Activated CD8-positive, alpha-beta memory T cell treated with anti-CD3 and anti-CD28 coated beads for 1 hour (primary cell): ENCODE data around the gene PREP.
A peak's percentile ranks its signal among the peaks of the same experiment; 100 is the strongest.
"Not testable (repeated sequence)": the region's sequence is repeated elsewhere in the genome, so short reads cannot be mapped to it uniquely, and the experiment has no call there.

Experiments
- DNase-seq, 2 donors: peaks; one replicate each; pipeline ENCODE4 v3.0.0-alpha.2; 2020; ENCODE audit warnings: low read depth in 1 of 2; ENCODE audit errors: extremely low read depth in 1 of 2

Gene PREP

DNA sequence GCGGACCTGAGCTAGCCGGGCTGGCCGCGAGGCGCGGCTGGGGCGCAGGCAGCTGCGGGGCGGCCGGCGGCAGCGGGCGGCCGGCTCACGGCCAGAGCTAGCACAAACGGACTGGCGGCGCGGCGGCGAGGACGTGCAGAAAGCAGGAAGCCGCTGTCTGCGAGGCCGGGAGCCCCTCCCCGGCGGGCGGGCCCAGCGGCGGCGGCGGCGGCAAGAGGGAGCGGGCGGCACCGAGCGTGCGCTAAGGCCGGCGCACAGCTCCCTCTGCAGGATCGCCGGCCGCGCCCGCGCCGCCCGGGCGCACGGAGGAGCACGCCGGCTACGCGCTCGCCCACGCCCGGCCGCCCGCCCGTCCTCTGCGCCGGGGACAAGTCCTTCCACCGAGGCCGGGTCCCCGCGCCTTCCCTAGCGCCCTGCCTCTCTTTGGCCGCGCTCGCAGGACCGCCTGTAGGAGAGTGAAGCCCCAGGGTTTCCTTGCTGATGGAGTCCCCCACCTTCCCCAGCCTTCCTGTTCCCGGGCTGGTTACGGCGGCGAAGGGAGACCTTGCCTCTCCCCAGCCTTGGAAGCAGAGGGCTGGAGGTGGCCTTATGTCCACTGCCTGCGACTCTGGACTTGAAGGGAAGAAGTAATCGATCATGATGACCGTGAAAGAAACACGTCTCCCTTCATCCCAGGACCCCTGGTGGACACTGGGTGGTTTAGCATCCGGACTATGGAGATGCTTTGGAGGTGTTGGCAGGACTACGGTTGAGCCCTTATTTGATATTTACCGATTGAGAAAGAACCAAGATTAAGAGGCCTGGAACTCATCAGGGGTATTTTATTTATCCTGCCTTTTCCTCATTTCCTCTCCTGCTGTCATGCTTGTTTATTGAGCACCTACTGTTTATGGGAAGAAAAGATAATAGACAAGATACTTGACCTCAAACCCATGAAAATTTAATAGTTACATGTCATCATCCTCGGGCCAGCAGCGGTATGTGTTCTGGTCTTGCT is at the start of gene PREP:
PREP (minus strand) TSS at position 144 of the 997 bp plus-strand sequence. CDS start 191 bp downstream, outside the sequence.
- DNase-seq, result peak; percentile 34 to 69

GRCh38 chr6:105452376-105452775 is 49.5 kb upstream of the PREP start:
- DNase-seq, result no peak

GRCh38 chr6:105449756-105450390 is 47.0 kb upstream of the PREP start:
- DNase-seq, result no peak

- DNase-seq, result no peak
Observed at GRCh38 chr6:105445481-105445880, 42.6 kb upstream of the PREP start.

DNA sequence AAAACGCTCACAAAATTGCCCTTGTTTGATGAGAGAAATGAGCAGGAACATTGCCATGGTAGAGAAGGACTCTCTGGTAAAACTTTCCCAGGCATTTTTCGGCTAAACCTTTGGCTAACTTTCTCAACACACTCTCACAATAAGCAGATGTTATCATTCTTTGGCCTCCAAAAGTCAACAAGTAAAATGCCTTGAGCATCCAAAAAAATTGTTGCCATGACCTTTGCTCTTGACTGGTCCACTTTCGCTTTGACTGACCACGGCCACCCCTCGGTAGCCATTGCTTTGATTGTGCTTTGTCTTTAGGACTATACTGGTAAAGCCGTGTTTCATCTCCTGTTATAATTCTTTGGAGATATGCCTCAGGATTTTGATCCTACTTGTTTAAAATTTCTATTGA is 41.1 kb upstream of the PREP start:
- DNase-seq, result no peak

GRCh38 chr6:105442369-105442768 is 39.5 kb upstream of the PREP start:
- DNase-seq, result no peak

- no peak for DNase-seq
Observed at GRCh38 chr6:105437236-105437635, 34.4 kb upstream of the PREP start.

DNA sequence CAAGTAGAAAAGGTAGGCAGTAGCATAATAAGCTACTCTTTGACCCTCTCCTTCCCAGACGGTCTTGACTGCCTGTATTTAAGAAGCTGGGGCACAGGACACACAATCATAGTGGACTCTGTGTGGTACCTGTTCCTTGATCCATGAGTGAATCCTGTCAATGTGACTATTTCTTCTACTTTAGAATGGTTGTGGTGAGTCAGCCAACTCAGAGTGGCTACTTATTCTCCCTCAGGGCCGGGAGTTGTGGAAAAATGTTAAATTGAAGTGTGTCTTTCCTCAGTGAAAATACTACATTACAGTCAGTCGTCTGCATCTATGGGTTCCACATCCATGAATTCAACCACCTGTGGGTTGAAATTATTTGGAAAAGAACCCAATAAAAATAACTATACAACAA is 30.8 kb upstream of the PREP start:
- DNase-seq, result no peak

DNA sequence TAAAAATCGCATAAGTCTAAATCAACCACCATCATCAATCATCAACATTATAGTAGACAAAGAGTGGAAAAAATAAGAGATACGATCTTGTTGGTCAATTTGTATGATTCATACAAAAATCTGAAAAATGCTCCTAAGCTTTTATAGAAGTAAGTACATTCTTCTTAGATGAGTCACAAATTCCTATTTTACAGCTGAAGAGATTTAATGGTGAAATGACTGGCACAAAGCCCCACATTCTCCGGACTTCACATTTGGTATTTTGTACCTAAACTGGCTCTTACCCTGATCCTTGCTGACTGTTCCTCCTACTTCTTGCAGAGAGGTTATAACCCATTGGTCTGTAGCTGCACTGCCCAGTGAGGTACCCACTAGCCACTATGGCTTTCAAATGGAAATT is 29.9 kb upstream of the PREP start:
- no peak for DNase-seq

- no peak for DNase-seq
Observed at GRCh38 chr6:105431226-105431625, 28.3 kb upstream of the PREP start.

GRCh38 chr6:105430685-105431084 is 27.8 kb upstream of the PREP start:
- no peak for DNase-seq

DNA sequence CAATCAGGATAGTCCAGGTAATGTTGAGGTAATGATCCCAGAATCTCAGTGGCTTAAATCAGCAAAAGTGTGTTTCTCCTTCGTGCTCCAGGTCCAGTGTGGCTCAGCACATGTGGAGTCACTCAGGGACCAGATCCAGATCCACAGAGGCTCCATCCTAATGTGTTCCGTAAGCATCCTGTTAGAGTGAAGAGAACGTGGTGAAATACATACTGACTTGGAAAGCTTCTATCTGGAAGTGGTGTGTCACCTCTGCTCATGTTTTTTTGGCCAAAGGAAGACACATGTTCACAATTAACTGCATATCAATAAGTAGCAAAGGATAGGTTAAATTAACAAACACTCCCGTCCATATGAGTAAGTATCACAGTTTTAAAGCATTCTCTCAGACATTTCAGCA is 26.8 kb upstream of the PREP start:
- DNase-seq, result no peak

DNA sequence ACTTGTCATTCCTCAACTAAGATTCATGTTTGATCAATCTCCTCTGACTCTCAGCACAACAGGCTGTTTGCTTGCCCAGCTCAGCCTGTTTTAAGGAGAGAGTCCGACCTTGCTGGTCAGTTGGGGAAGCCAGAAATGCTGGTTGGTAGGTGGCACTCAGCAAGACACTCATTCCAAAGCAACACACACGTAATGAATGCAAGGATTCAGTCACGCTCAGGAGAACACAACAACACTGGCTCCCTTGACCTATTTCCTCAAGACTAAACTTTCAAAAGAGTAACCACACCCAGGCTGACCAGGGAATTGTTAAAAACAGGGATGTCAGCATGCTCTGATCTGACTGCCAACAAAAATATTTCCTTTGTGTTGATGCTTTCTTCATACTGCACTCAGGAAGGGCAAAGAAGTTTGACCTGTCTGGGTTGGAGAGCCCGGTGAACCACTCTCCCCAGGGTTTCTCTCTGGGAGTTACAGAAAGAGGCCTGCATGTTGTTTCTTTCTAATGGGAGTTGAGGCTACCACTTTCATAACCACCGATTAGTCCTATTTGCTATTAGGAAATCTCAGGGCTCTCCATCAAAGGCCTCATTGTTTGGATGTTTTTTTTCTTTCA is 25.6 kb upstream of the PREP start:
- DNase-seq, result no peak

DNA sequence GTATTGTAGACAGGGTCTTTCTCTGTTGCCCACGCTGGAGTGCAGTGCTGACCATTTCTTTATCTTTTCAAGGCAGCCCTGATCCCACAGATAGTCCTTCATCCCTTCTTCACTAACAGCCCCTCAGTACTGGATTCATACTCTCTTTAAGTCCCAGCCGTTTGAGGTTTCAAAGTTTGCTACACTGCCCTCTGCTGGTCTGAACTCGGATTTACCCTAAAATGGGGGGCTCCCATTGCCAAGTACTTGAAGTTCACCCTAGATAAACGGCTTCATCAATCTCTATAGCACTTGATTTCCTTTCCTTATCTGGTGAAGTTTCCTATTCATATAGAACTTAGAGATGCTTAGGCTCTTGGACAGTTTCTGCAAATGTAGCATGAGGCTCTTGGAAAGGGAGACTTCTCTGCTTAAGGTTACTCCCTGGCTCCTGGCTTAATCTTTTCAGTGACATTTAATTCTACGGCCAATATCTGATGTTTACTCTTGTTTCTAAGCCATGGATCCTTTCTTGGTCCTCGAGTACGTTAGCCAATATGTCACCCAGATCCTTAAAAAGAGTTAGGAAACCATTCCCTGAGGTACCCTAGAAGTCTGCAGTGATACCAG is 21.4 kb upstream of the PREP start:
- DNase-seq, result peak in 1 of 2 donors; percentile 33

- not testable (repeated sequence) for DNase-seq
Observed at GRCh38 chr6:105416971-105417370, 14.1 kb upstream of the PREP start.

DNA sequence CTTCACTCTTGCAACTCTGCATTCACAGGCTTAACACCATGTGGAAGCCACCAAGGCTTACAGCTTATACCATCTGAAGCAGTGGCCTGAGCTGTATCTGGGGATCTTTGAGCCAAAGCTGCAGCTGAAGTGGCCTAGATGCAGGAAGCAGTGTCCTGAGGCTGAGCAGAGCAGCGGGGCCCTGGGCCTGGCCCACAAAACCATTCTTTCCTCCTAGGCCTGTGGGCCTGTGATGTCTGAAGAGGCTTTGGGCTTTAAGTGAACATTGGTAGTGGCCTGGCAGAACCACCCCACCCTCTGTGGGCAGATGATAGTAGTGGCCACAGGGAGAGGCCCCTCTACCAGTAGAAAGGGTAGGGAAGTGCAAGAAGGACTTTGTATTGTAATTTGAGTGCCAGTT is 6.9 kb upstream of the PREP start:
- DNase-seq, result no peak

- no peak for DNase-seq
Observed at GRCh38 chr6:105402090-105402938, 568 bp downstream of the PREP start.

GRCh38 chr6:105401247-105402089 is 1.4 kb downstream of the PREP start:
- no peak for DNase-seq

GRCh38 chr6:105400501-105400900 is 2.4 kb downstream of the PREP start:
- DNase-seq, result no peak
